Left kidney (tissue), 2 donors: ENCODE results near the gene NR1H3. TPM values are rescaled to one million over a fixed set of nuclear protein-coding genes. Genes with fewer than 3 reads are reported as not detected.

Experiments used
- DNase-seq: peaks from one replicate; pipeline ENCODE4 v3.0.0-alpha.2; 2013
- polyA plus RNA-seq: library from polyadenylated mRNA; unstranded; fragments of 120-200 nt; gene quantifications from one replicate; pipeline ENCODE4 v1.2.1, GENCODE V29; 2013; ENCODE audit not compliant: insufficient read length

Gene NR1H3
- polyA plus RNA-seq, 1 donor: 43.0 TPM

- DNase-seq: no peak
Measured at GRCh38 chr11:47243454-47243853, 14.3 kb upstream of the NR1H3 start.

- DNase-seq: no peak
Measured at GRCh38 chr11:47244448-47245350, 13.1 kb upstream of the NR1H3 start.

GRCh38 chr11:47245611-47246357, 12.0 kb upstream of the NR1H3 start:
- no peak for DNase-seq

GRCh38 chr11:47247502-47247901, 10.3 kb upstream of the NR1H3 start:
- DNase-seq: no peak

GRCh38 chr11:47248304-47248663, 9.5 kb upstream of the NR1H3 start:
- DNase-seq: no peak

GRCh38 chr11:47248664-47249377, 9.0 kb upstream of the NR1H3 start, which contains the start of gene ACP2:
ACP2 (minus strand) TSS chr11:47248814; CDS start chr11:47248789, 25 bp downstream.
- DNase-seq: peak; percentile 81

GRCh38 chr11:47249378-47249715, 8.4 kb upstream of the NR1H3 start:
- DNase-seq: no peak

- DNase-seq: no peak
Measured at GRCh38 chr11:47251751-47252150, 6.0 kb upstream of the NR1H3 start.

- no peak for DNase-seq
Measured at GRCh38 chr11:47253660-47254059, 4.1 kb upstream of the NR1H3 start.

GRCh38 chr11:47254386-47254785, 3.4 kb upstream of the NR1H3 start:
- no peak for DNase-seq

GRCh38 chr11:47256374-47256773, 1.4 kb upstream of the NR1H3 start:
- no peak for DNase-seq

GRCh38 chr11:47257177-47257516, 649 bp upstream of the NR1H3 start:
- DNase-seq: no peak

GRCh38 chr11:47258317-47258902, 614 bp downstream of the NR1H3 start:
- no peak for DNase-seq

GRCh38 chr11:47259232-47259977, 1.6 kb downstream of the NR1H3 start:
- no peak for DNase-seq

- DNase-seq: no peak
Measured at GRCh38 chr11:47260366-47260765, 2.6 kb downstream of the NR1H3 start.

GRCh38 chr11:47261291-47261800, 3.5 kb downstream of the NR1H3 start:
- no peak for DNase-seq

- no peak for DNase-seq
Measured at GRCh38 chr11:47264119-47264518, 6.3 kb downstream of the NR1H3 start.

- no peak for DNase-seq
Measured at GRCh38 chr11:47264521-47264920, 6.7 kb downstream of the NR1H3 start.

GRCh38 chr11:47267876-47268275, 10.1 kb downstream of the NR1H3 start:
- DNase-seq: no peak

GRCh38 chr11:47268448-47269001, 10.7 kb downstream of the NR1H3 start:
- no peak for DNase-seq
